K562 (cell line): ENCODE results near the gene TRANK1. TPM values are rescaled to one million over a fixed set of nuclear protein-coding genes. Genes with fewer than 3 reads are reported as not detected.

ENCODE experiments used
- ATAC-seq: fragments of 200-7000 bp; cut with Tn5 transposase; 3 replicates; pipeline ENCODE4 v1.9.1; 2020; ENCODE audit warnings: moderate library complexity
- BruUV-seq: library from RNA; stranded (reverse); fragments of 400-500 nt; replicated peaks from 2 replicates; lab custom pipeline; 2021; lab: Mats Ljungman, UMichigan
- CTCF ChIA-PET: fragments of 300-600 bp; formaldehyde crosslinking; extraction: SDS; loops from one replicate; lab custom pipeline; 2021; ENCODE audit warnings: low intra/inter-chr PET ratio; lab: Yijun Ruan, JAX
- POLR2A ChIA-PET: fragments of 300-600, 350-650 bp; sonication (Branson Sonifier 250); formaldehyde crosslinking; extraction: SDS; loops from one replicate; lab custom pipeline; 2021; ENCODE audit warnings: antibody characterized with exemption, inconsistent platforms; lab: Yijun Ruan, JAX
- DNase-seq, 4 experiments: peaks; one replicate each; pipeline versions ENCODE4 v3.0.0 to v3.0.0-alpha.2; 2011 to 2018; ENCODE audit warnings: low spot score in 3 of 4, mixed read lengths in 3 of 4; ENCODE audit errors: extremely low read depth in 1 of 4
- FAIRE-seq: peaks from 2 replicates; lab custom pipeline; 2011; peaks lifted over from hg19 to GRCh38; lab: Jason Lieb, UNC
- H2AFZ ChIP-seq: 2 replicates; pipeline ENCODE4 v1.6.0; 2011; ENCODE audit warnings: low read depth, low read length, control low read depth, inconsistent platforms
- H3K27ac ChIP-seq: fragments of 200-600 bp; 3 replicates; pipeline ENCODE4 v1.8.0; 2011; ENCODE audit warnings: low read depth, mild to moderate bottlenecking, control low read depth, inconsistent platforms, low read length, moderate library complexity, mixed read lengths; ENCODE audit errors: extremely low read depth
- H3K27me3 ChIP-seq, 2 experiments: fragments of 300-600 bp in 1 of 2; 2 replicates in 1 of 2; 3 replicates in 1 of 2; pipeline versions ENCODE4 v1.6.0 to v1.8.0; 2011; ENCODE audit warnings: inconsistent platforms in 2 of 2, low read length in 2 of 2, mild to moderate bottlenecking in 1 of 2, mixed read lengths in 1 of 2, moderate library complexity in 1 of 2; ENCODE audit not compliant: control insufficient read depth in 2 of 2, insufficient read depth in 2 of 2
- H3K36me3 ChIP-seq: fragments of 300-600 bp; 3 replicates; pipeline ENCODE4 v1.8.0; 2011; ENCODE audit warnings: mild to moderate bottlenecking, low read length, inconsistent platforms; ENCODE audit not compliant: control insufficient read depth, insufficient read depth
- H3K4me1 ChIP-seq, 2 experiments: fragments of 200-600 bp in 1 of 2; replicated peaks in 1 of 2; 2 replicates in 1 of 2; 3 replicates in 1 of 2; pipeline versions ENCODE4 v1.5.1 to v1.8.0; 2011; ENCODE audit warnings: inconsistent platforms in 2 of 2, low read length in 2 of 2, mild to moderate bottlenecking in 1 of 2, mixed read lengths in 1 of 2, moderate library complexity in 1 of 2; ENCODE audit not compliant: control insufficient read depth in 2 of 2, insufficient read depth in 2 of 2
- H3K4me2 ChIP-seq: 2 replicates; pipeline ENCODE4 v1.6.1; 2011; ENCODE audit warnings: low read length, control low read depth, inconsistent platforms, mixed read lengths; ENCODE audit not compliant: insufficient read depth
- H3K4me3 ChIP-seq: fragments of 200-600 bp; sonication (generic), shearing (Covaris generic); 2 replicates; pipeline ENCODE4 v1.5.1; 2016; ENCODE audit warnings: control low read depth, inconsistent platforms
- H3K79me2 ChIP-seq: fragments of 200-600 bp; 3 replicates; pipeline ENCODE4 v1.8.0; 2011; ENCODE audit warnings: low read length, inconsistent platforms; ENCODE audit not compliant: control insufficient read depth, insufficient read depth
- H3K9ac ChIP-seq, 2 experiments: 2 replicates each; pipeline versions ENCODE4 v1.6.0 to v1.6.1; 2011; ENCODE audit warnings: low read depth in 2 of 2, low read length in 2 of 2, control low read depth in 1 of 2, inconsistent platforms in 1 of 2, mild to moderate bottlenecking in 1 of 2, mixed read lengths in 1 of 2; ENCODE audit not compliant: insufficient read depth in 1 of 2
- H3K9me1 ChIP-seq: one replicate; pipeline ENCODE4 v1.6.0; 2011; ENCODE audit warnings: inconsistent platforms, mild to moderate bottlenecking, low read length, moderate library complexity; ENCODE audit not compliant: control insufficient read depth, insufficient read depth
- H3K9me3 ChIP-seq: replicated peaks from 2 replicates; pipeline ENCODE4 v1.5.1; 2011; ENCODE audit warnings: low read depth, low read length, inconsistent platforms; ENCODE audit not compliant: control insufficient read depth, insufficient read depth
- H4K20me1 ChIP-seq: replicated peaks from 2 replicates; pipeline ENCODE4 v1.6.1; 2011; ENCODE audit warnings: low read length, inconsistent platforms, mixed read lengths; ENCODE audit not compliant: control insufficient read depth, insufficient read depth
- NFIC ChIP-seq: fragments of 450-650 bp; IDR thresholded peaks from 2 replicates; pipeline ENCODE4 v1.6.1; 2017; ENCODE audit warnings: mild to moderate bottlenecking, inconsistent platforms
- WGBS: fragments of 100-300 bp; shearing (Covaris generic); methylation state at CpG from one replicate; pipeline ENCODE4 v1.1.6; 2016; ENCODE audit warnings: low coverage, mixed read lengths; ENCODE audit not compliant: insufficient coverage; ENCODE audit errors: missing lambda C conversion rate; 5-methylcytosine and 5-hydroxymethylcytosine counted together
- in situ Hi-C: fragments of 300-500 bp; cut with MboI; formaldehyde crosslinking; loops from 4 replicates; pipeline ENCODE4 v1.15.0; 2018; ENCODE audit warnings: inconsistent platforms, mixed read lengths
- intact Hi-C: fragments of 100-400 bp; cut with micrococcal nuclease; formaldehyde crosslinking; loops from 2 replicates; pipeline ENCODE4 v1.14.2; 2022
- polyA plus RNA-seq, 8 experiments: library from polyadenylated mRNA; depleted of rRNA in 4 of 8; stranded (reverse) in 5 of 8; unstranded in 3 of 8; fragments of >200 nt; fragmentation: Nextera tagmentation in 2 of 8; fragmentation: Illumina TruSeq in 1 of 8; extraction: Ambion mirVana in 2 of 8; extraction: Trizol in 1 of 8; gene quantifications; 2 replicates each; pipeline versions ENCODE4 v1.2.1 to v1.2.3, GENCODE V29; 2011 to 2014; ENCODE audit warnings: inconsistent platforms in 1 of 8, missing spikeins in 1 of 8
- total RNA-seq, 7 experiments: library from RNA; depleted of rRNA in 6 of 7; stranded (reverse); fragments of >200 nt in 6 of 7; fragmentation: Illumina TruSeq in 2 of 7; extraction: Trizol in 2 of 7; gene quantifications; 2 replicates each; pipeline versions ENCODE4 v1.2.1 to v1.2.3, GENCODE V29; 2011 to 2021; ENCODE audit warnings: low replicate concordance in 1 of 7
- TF ChIP-seq, protein P1 (sequence below): fragments of 450-650 bp; formaldehyde crosslinking; IDR thresholded peaks from 2 replicates; pipeline ENCODE4 v1.4.0; 2020; ENCODE audit warnings: mild to moderate bottlenecking, moderate library complexity

TRANK1 gene
- total and polyA plus RNA-seq, 9 of the 15 experiments (the other 6 are each of a cell fraction or from before 2014, with no cell fraction given): 0.41 to 5.3 (median 2.1) TPM

DNA sequence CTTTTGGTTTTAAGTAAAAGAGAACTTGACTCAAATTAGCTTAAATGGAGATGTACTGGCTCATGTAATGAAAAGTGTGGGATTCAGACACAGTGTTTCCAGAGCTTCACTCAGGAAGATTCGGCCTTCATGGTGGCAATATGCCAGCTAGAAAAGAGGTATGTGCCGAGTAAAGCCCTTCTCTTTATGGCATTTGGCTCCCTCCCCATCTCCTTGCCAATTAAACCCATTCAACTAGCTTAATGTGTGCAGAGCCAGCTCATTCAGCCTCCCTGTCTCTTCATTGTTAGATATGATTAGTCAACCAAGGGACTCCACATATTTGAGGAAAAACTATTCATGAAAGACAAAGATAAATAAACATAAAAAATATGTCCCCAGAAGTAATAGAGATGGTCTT, 15.0 kb upstream of the TRANK1 start:
- DNase-seq: no peak
- FAIRE-seq: no peak
- H3K79me2 ChIP-seq: no peaks in the 10 kb centered on the region
- no peaks in the 10 kb centered on the region for H3K9me3 ChIP-seq
- H3K9me1 ChIP-seq: no peaks in the 10 kb centered on the region
- in situ Hi-C loops: loop anchor here (10.0 kb wide), 1 partner anchor 225 kb away; no protein-coding TSS in a partner anchor
- CTCF ChIA-PET: interaction anchor here (0.6 to 2.2 kb wide), 4 partner anchors 51 to 230 kb away, joined by 4 to 19 read pairs (median 4); no protein-coding TSS in a partner anchor
- no TSS peak for BruUV-seq
- peak overlapping the region; percentile 43; the same call in 1 of the 2 replicates for H2AFZ ChIP-seq
- WGBS: 63% methylated on average over 2 of the region's 2 CpGs
- no peaks in the 10 kb centered on the region for H4K20me1 ChIP-seq
- H3K27me3 ChIP-seq: no peaks in the 10 kb centered on the region
- ATAC-seq: no peak
- TF ChIP-seq NFIC: peak; percentile 49
- TF ChIP-seq, protein P1, sequence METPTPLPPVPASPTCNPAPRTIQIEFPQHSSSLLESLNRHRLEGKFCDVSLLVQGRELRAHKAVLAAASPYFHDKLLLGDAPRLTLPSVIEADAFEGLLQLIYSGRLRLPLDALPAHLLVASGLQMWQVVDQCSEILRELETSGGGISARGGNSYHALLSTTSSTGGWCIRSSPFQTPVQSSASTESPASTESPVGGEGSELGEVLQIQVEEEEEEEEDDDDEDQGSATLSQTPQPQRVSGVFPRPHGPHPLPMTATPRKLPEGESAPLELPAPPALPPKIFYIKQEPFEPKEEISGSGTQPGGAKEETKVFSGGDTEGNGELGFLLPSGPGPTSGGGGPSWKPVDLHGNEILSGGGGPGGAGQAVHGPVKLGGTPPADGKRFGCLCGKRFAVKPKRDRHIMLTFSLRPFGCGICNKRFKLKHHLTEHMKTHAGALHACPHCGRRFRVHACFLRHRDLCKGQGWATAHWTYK (CRISPR knock-in tag): no peak
- H3K4me1 ChIP-seq: peaks cover 19 to 42% of the 10 kb centered on the region in 2 experiments
- H3K36me3 ChIP-seq: no peaks in the 10 kb centered on the region
- intact Hi-C loops: loop anchor here (5.0 kb wide), 1 partner anchor 252 kb away; no protein-coding TSS in a partner anchor
- POLR2A ChIA-PET: interaction anchor here (0.7 to 2.9 kb wide), 3 partner anchors 9 to 54 kb away, joined by 3 to 19 read pairs (median 14); partner anchors contain the start of genes EPM2AIP1 and MLH1
- no peak overlapping the region for H3K9ac ChIP-seq
- no peak overlapping the region for H3K4me3 ChIP-seq
- no peak overlapping the region for H3K27ac ChIP-seq
- H3K4me2 ChIP-seq: no peak overlapping the region
